Mesothelial cell of epicardium (in vitro differentiated cells): ENCODE results near the gene KLK15. TPM values are rescaled to one million over a fixed set of nuclear protein-coding genes. Genes with fewer than 3 reads are reported as not detected.

Experiments used
- DNase-seq, 2 experiments: peaks; one replicate each; pipeline ENCODE4 v3.0.0; 2021; ENCODE audit warnings: low spot score in 2 of 2; ENCODE audit not compliant: unreplicated experiment in 2 of 2
- H3K27ac Mint-ChIP-seq: 2 replicates; pipeline ENCODE4 v1.8.0; 2021; ENCODE audit warnings: mixed read lengths
- H3K27me3 Mint-ChIP-seq: 2 replicates; pipeline ENCODE4 v1.8.0; 2021; ENCODE audit warnings: low read depth, mixed read lengths
- H3K36me3 Mint-ChIP-seq: 2 replicates; pipeline ENCODE4 v1.8.0; 2021; ENCODE audit warnings: mixed read lengths
- H3K4me1 Mint-ChIP-seq: 2 replicates; pipeline ENCODE4 v1.8.0; 2021; ENCODE audit warnings: mixed read lengths
- H3K4me3 Mint-ChIP-seq: 2 replicates; pipeline ENCODE4 v1.8.0; 2021; ENCODE audit warnings: mild to moderate bottlenecking, moderate library complexity, mixed read lengths
- H3K9me3 Mint-ChIP-seq: 2 replicates; pipeline ENCODE4 v1.8.0; 2021; ENCODE audit warnings: mixed read lengths
- total RNA-seq: library from RNA; stranded (reverse); gene quantifications from 3 replicates; pipeline ENCODE4 v1.2.1, GENCODE V29; 2021
- TF ChIP-seq, protein P1 (sequence below): fragments of 200-600 bp; sonication (generic); IDR thresholded peaks from one replicate; pipeline ENCODE4 v1.5.0; 2021; ENCODE audit warnings: antibody characterized with exemption; ENCODE audit not compliant: unreplicated experiment

Gene KLK15
- not detected in 3 replicates for total RNA-seq

GRCh38 chr19:50833117-50833801 lies at the start of gene KLK15:
TSS of gene KLK15 (minus strand) at chr19:50833574. CDS start at chr19:50831492, 2,082 bp downstream.
- no peak within 1 kb of the TSS for H3K27ac Mint-ChIP-seq
- H3K27me3 Mint-ChIP-seq: peaks cover 45% of the 10 kb centered on the region
- no peaks in the 10 kb centered on the region for H3K9me3 Mint-ChIP-seq
- no peak for DNase-seq
- no peaks in the 10 kb centered on the region for H3K36me3 Mint-ChIP-seq
- TF ChIP-seq, protein P1, sequence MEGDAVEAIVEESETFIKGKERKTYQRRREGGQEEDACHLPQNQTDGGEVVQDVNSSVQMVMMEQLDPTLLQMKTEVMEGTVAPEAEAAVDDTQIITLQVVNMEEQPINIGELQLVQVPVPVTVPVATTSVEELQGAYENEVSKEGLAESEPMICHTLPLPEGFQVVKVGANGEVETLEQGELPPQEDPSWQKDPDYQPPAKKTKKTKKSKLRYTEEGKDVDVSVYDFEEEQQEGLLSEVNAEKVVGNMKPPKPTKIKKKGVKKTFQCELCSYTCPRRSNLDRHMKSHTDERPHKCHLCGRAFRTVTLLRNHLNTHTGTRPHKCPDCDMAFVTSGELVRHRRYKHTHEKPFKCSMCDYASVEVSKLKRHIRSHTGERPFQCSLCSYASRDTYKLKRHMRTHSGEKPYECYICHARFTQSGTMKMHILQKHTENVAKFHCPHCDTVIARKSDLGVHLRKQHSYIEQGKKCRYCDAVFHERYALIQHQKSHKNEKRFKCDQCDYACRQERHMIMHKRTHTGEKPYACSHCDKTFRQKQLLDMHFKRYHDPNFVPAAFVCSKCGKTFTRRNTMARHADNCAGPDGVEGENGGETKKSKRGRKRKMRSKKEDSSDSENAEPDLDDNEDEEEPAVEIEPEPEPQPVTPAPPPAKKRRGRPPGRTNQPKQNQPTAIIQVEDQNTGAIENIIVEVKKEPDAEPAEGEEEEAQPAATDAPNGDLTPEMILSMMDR: no peak
- no peak within 1 kb of the TSS for H3K4me3 Mint-ChIP-seq
- H3K4me1 Mint-ChIP-seq: peaks cover 10% of the 10 kb centered on the region

- peaks cover 91% of the 10 kb centered on the region for H3K27me3 Mint-ChIP-seq
- TF ChIP-seq, protein P1: no peak
Measured at GRCh38 chr19:50882188-50882587, 48.8 kb upstream of the KLK15 start.

GRCh38 chr19:50880241-50880640 lies 46.9 kb upstream of the KLK15 start:
- Mint-ChIP-seq H3K9me3 (no peaks in the 10 kb centered on the region), H3K4me3 (no peak overlapping the region), H3K4me1 (no peaks in the 10 kb centered on the region), H3K27ac (no peak overlapping the region), H3K36me3 (no peaks in the 10 kb centered on the region), H3K27me3 (peaks cover 77% of the 10 kb centered on the region)
- no peak for DNase-seq
- TF ChIP-seq, protein P1: no peak

More at GRCh38 chr19:50882188-50882587, 48.8 kb upstream of the KLK15 start:
- Mint-ChIP-seq H3K27ac (no peak overlapping the region), H3K36me3 (no peaks in the 10 kb centered on the region), H3K4me1 (no peaks in the 10 kb centered on the region), H3K4me3 (no peak overlapping the region), H3K9me3 (no peaks in the 10 kb centered on the region)
- DNase-seq: no peak

- H3K9me3 Mint-ChIP-seq: no peaks in the 10 kb centered on the region
- no peaks in the 10 kb centered on the region for H3K4me1 Mint-ChIP-seq
- DNase-seq: no peak
- TF ChIP-seq, protein P1: no peak
- H3K4me3 Mint-ChIP-seq: no peak overlapping the region
- peaks cover 63% of the 10 kb centered on the region for H3K27me3 Mint-ChIP-seq
- no peak overlapping the region for H3K27ac Mint-ChIP-seq
- H3K36me3 Mint-ChIP-seq: no peaks in the 10 kb centered on the region
Measured at GRCh38 chr19:50878851-50879250, 45.5 kb upstream of the KLK15 start.

DNA sequence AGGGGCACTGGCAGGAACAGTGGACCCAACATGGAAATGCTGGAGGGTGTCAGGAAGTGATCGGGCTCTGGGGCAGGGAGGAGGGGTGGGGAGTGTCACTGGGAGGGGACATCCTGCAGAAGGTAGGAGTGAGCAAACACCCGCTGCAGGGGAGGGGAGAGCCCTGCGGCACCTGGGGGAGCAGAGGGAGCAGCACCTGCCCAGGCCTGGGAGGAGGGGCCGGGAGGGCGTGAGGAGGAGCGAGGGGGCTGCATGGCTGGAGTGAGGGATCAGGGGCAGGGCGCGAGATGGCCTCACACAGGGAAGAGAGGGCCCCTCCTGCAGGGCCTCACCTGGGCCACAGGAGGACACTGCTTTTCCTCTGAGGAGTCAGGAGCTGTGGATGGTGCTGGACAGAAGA lies 44.0 kb upstream of the KLK15 start:
- no peaks in the 10 kb centered on the region for H3K4me1 Mint-ChIP-seq
- no peak overlapping the region for H3K4me3 Mint-ChIP-seq
- no peak overlapping the region for H3K27ac Mint-ChIP-seq
- TF ChIP-seq, protein P1: no peak
- H3K27me3 Mint-ChIP-seq: peaks cover 56% of the 10 kb centered on the region
- no peak for DNase-seq
- no peaks in the 10 kb centered on the region for H3K36me3 Mint-ChIP-seq
- H3K9me3 Mint-ChIP-seq: no peaks in the 10 kb centered on the region
